Esophagus (tissue), 2 donors: ENCODE measurements around the gene RGCC. TPM values are rescaled to one million over a fixed set of nuclear protein-coding genes. Genes with fewer than 3 reads are reported as not detected.
A peak's percentile ranks its signal among the peaks of the same experiment; 100 is the strongest.

Experiments
- H3K27ac ChIP-seq, 2 donors: one replicate each; pipeline ENCODE4 v1.5.1; 2013; ENCODE audit warnings: low read depth in 2 of 2, mild to moderate bottlenecking in 2 of 2, inconsistent platforms in 1 of 2, low read length in 1 of 2, moderate library complexity in 1 of 2
- H3K27me3 ChIP-seq, 2 donors: one replicate each; pipeline ENCODE4 v1.6.1; 2013; ENCODE audit warnings: low read length in 2 of 2, control low read depth in 1 of 2, mild to moderate bottlenecking in 1 of 2; ENCODE audit not compliant: insufficient read depth in 2 of 2, control insufficient read depth in 1 of 2
- H3K36me3 ChIP-seq, 2 donors: one replicate each; pipeline ENCODE4 v1.6.1; 2013; ENCODE audit warnings: low read length in 1 of 2; ENCODE audit not compliant: control insufficient read depth in 2 of 2, insufficient read depth in 2 of 2
- H3K4me1 ChIP-seq, 2 donors: one replicate each; pipeline ENCODE4 v1.6.1; 2013; ENCODE audit warnings: low read length in 1 of 2; ENCODE audit not compliant: control insufficient read depth in 2 of 2, insufficient read depth in 2 of 2
- H3K4me3 ChIP-seq, 2 donors: one replicate each; pipeline ENCODE4 v1.5.1; 2013; ENCODE audit warnings: low read length in 2 of 2, mild to moderate bottlenecking in 2 of 2, low read depth in 1 of 2, moderate library complexity in 1 of 2
- H3K9me3 ChIP-seq, 2 donors: one replicate each; pipeline ENCODE4 v1.6.1; 2013; ENCODE audit warnings: mild to moderate bottlenecking in 2 of 2, low read depth in 1 of 2, low read length in 1 of 2, moderate library complexity in 1 of 2; ENCODE audit not compliant: control insufficient read depth in 2 of 2, insufficient read depth in 1 of 2
- WGBS, 2 donors: extraction: QIAGEN DNeasy Blood & Tissue Kit; methylation state at CpG; one replicate each; pipeline ENCODE4 v1.1.7; 2013; 5-methylcytosine and 5-hydroxymethylcytosine counted together
- polyA plus RNA-seq, 2 donors: library from polyadenylated mRNA; stranded (reverse); fragments of 200-250 nt; gene quantifications; one replicate each; pipeline ENCODE4 v1.2.3, GENCODE V29; 2013
- donor health status: healthy with polysubstance abuse.
- donor health status: Bipolar disorder and iron deficiency.

Gene RGCC
- polyA plus RNA-seq, 2 donors = 7.9 to 8.0 TPM

DNA sequence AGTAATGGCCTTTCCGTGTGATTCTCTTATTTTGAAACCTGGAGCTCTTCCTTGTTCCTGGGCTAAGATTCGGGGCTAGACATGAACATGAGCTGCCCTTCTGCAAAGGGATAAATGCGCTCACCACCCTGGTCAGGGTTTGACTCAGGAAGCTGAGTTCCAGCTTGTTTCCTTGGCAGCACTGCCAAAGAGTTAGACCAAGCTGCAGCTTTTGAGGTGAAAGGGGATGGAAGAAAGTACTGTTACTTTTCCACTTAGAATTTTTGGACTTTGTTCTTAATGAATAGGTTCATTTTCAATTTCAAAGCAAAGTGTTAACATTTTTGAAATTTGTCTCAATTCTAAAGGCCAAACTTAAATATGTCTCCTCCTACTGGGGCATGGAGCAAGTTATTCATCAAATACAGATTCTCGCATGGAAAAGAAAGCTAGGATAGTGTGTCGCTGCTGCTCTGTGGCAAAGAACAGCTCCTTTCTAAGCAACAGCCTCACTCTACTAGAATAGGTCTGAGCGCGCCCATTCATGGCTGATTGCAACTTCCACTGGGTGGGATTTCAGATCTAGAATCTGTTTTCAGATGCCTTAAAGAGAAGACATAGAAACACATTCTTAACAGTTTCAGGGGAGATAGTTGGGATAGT is 2.2 kb downstream of the RGCC start:
- H3K4me1 ChIP-seq = peaks cover 8 to 17% of the 10 kb centered on the region in 2 donors
- H3K4me3 ChIP-seq = peak overlapping the region in 1 of 2 donors; percentile 25
- peaks cover 0 to 4% of the 10 kb centered on the region in 2 donors for H3K36me3 ChIP-seq
- H3K27me3 ChIP-seq = no peaks in the 10 kb centered on the region
- WGBS, 2 donors = 73 to 80% methylated on average over 7 of the region's 7 CpGs
- H3K9me3 ChIP-seq = no peaks in the 10 kb centered on the region
- H3K27ac ChIP-seq = no peak overlapping the region

DNA sequence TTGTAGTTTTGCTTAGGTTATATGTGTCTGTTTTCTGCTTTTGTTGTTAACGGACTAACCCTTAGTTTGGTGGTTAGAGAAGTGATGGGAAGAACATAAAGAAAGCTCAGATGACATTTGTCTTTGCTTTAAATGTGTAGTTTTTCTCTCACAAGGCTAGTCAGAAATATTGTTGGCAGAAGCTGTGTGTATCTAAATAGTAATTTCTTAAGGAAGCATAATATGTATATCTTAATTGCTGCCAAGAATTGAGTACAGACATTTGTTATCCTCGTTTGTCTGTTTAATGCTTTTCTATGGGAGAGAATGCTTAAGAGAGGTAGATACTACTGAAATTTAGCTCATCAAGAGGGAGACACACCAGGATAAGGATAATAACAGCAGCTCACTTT is 2.7 kb downstream of the RGCC start:
- H3K27ac ChIP-seq = no peak overlapping the region
- H3K36me3 ChIP-seq = peaks cover 0 to 4% of the 10 kb centered on the region in 2 donors
- H3K4me1 ChIP-seq = peaks cover 8 to 17% of the 10 kb centered on the region in 2 donors
- H3K9me3 ChIP-seq = no peaks in the 10 kb centered on the region
- no peaks in the 10 kb centered on the region for H3K27me3 ChIP-seq
- 56 to 64% methylated on average over 2 of the region's 2 CpGs for WGBS, 2 donors
- peak overlapping the region in 1 of 2 donors; percentile 25 for H3K4me3 ChIP-seq

GRCh38 chr13:41460930-41461329 is 3.6 kb downstream of the RGCC start:
- Histone ChIP-seq H3K4me1 (peaks cover 8 to 17% of the 10 kb centered on the region in 2 donors), H3K36me3 (peaks cover 0 to 4% of the 10 kb centered on the region in 2 donors), H3K27me3 (no peaks in the 10 kb centered on the region), H3K4me3 (no peak overlapping the region), H3K9me3 (no peaks in the 10 kb centered on the region), H3K27ac (no peak overlapping the region)
- 44 to 45% methylated on average over 2 of the region's 2 CpGs for WGBS, 2 donors

DNA sequence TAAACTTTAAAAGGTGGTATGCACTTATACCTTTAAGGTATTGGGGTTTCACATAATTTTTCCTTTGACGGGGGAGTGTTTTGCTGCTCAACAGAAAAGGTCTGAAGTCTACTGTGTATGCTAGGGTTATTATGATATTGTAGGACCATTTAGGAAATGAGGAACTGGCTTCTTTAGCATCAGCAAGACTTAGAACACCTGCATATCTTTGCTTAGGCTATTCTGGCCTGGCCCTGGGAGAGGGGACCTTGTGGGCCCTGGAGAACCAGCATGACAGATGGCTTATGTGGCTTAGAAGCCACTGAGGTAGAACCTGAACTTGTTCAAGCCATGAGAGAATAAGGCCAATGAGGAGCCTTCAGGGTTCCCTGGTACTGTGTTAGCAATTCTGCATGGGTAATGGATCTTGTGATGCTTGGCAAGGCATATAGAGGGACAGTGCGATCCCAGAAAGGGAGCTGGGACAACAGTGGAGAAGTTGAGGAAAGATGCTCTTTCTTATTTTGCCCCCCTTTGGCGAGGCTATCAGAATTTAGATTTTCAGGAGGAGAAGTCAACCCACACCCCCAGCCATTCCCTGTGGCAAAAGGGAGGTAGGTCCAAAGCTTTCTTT is 4.3 kb downstream of the RGCC start:
- Histone ChIP-seq H3K27me3 (no peaks in the 10 kb centered on the region), H3K9me3 (no peaks in the 10 kb centered on the region), H3K4me3 (no peak overlapping the region), H3K4me1 (peaks cover 8 to 17% of the 10 kb centered on the region in 2 donors), H3K36me3 (peaks cover 0 to 4% of the 10 kb centered on the region in 2 donors), H3K27ac (no peak overlapping the region)
- WGBS, 2 donors = 88 to 93% methylated on average over 3 of the region's 3 CpGs

DNA sequence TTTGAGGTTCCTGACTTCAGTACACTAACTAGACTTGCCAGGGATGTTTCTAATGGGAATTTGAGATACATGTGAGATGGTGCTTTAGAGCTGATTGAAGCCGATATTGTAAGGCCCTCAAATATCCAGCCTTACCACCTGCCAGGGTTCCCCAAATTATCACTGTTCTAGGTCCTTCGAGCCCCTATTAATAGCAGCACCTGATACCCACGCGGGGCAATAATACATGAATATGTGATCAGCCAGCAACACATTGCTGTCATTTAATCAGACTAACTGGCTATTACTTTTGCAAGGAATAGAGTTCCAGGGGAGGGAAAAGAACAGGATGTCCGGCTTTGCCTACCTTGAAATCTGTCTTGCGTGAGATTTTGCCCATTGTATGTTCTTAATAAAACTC is 5.1 kb downstream of the RGCC start:
- H3K9me3 ChIP-seq = no peaks in the 10 kb centered on the region
- no peak overlapping the region for H3K27ac ChIP-seq
- H3K4me1 ChIP-seq = peaks cover 8 to 17% of the 10 kb centered on the region in 2 donors
- H3K36me3 ChIP-seq = peaks cover 0 to 4% of the 10 kb centered on the region in 2 donors
- 89 to 94% methylated on average over 6 of the region's 6 CpGs for WGBS, 2 donors
- no peak overlapping the region for H3K4me3 ChIP-seq
- no peaks in the 10 kb centered on the region for H3K27me3 ChIP-seq

- Histone ChIP-seq H3K9me3 (no peaks in the 10 kb centered on the region), H3K27me3 (no peaks in the 10 kb centered on the region), H3K4me3 (no peak overlapping the region), H3K27ac (peak overlapping the region; percentile 66 to 68), H3K4me1 (peaks cover 0 to 8% of the 10 kb centered on the region in 2 donors), H3K36me3 (peaks cover 0 to 4% of the 10 kb centered on the region in 2 donors)
- 81% methylated on average over 11 of the region's 11 CpGs for WGBS, 2 donors
Measured at GRCh38 chr13:41463838-41464602, 6.7 kb downstream of the RGCC start.

DNA sequence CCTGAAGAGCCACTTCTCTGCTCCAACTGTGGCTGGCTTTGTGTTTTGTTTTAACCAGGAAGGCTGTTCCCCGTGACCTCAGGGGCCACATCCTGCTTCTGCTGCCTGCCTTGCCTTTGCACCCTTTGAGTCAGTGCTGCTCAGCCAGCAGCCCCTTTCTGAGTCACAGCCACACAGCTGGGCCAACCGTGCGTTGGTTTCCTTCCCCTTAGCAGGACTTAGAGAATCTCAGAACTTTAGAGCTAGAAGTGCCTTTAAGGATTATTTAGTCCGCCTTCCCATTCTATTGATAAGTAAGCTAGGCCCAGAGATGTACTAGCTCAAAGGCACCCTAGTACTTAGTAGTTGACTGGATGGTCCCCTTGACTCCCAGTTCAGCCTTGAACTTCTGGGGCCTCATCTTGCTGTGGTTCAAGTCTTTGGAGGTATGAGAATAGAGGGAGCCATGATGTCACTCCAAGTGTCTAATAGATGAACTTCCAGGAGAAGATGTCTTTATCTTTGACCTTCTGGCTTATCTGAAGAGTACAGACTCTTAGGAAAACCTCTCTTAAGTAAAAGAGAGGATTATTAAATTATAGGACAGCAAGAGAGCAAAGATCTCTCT is 8.0 kb downstream of the RGCC start:
- H3K4me3 ChIP-seq = no peak overlapping the region
- no peaks in the 10 kb centered on the region for H3K9me3 ChIP-seq
- peaks cover 0 to 4% of the 10 kb centered on the region in 2 donors for H3K36me3 ChIP-seq
- no peaks in the 10 kb centered on the region for H3K27me3 ChIP-seq
- WGBS, 2 donors = 65 to 67% methylated on average over 4 of the region's 4 CpGs
- peak overlapping the region in 1 of 2 donors; percentile 45 for H3K27ac ChIP-seq
- peaks cover 0 to 8% of the 10 kb centered on the region in 2 donors for H3K4me1 ChIP-seq

DNA sequence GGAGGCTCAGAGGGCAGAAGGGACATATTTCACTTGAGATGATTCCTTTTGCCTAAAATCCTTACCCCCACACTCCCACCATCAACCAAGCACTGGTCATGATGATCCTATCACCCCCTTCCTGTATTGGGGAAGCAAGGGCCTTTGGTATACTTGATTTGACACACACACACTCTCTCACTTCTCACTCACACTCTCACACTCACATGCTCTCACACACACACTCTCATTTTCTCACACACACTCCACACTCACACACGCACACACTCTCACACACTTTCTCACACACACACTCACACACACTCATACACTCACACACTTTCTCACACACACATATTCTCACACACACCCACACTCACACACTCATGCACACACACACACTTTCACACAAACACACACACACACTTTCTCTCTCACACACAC is 8.6 kb downstream of the RGCC start:
- Histone ChIP-seq H3K36me3 (peaks cover 0 to 4% of the 10 kb centered on the region in 2 donors), H3K4me1 (peaks cover 0 to 8% of the 10 kb centered on the region in 2 donors), H3K9me3 (no peaks in the 10 kb centered on the region), H3K27ac (peak overlapping the region in 1 of 2 donors; percentile 35), H3K4me3 (no peak overlapping the region), H3K27me3 (no peaks in the 10 kb centered on the region)
- WGBS, 2 donors = 96% methylated on average over 1 of the region's 1 CpG

DNA sequence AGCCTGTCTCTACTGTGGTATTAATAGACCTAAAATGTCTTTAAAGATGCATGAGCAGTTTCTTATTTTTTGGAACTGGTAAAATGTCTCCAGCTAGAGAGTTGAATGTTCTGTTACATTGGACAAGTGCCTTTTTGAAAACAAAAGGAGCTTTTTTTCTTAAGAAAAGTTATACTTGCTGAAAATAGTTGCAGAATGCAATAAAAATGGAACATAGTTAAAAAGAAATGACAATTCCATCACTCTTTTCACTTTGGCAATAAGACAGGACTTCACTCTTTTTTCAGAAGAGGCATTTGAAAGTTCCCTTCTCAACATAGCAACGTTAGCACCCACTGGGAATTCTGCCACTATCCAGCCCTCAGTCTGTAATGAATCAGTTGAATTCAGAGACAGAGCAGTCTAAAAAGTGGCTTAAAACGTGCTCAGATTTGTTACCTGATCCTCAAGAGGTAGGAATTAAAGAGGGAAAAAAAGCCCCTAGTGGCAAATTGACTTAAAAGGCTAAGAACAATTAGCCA is 10.1 kb downstream of the RGCC start:
- H3K36me3 ChIP-seq = peaks cover 0 to 4% of the 10 kb centered on the region in 2 donors
- H3K27ac ChIP-seq = no peak overlapping the region
- 46 to 47% methylated on average over 2 of the region's 2 CpGs for WGBS, 2 donors
- H3K4me3 ChIP-seq = no peak overlapping the region
- H3K9me3 ChIP-seq = no peaks in the 10 kb centered on the region
- H3K4me1 ChIP-seq = peaks cover 0 to 8% of the 10 kb centered on the region in 2 donors
- no peaks in the 10 kb centered on the region for H3K27me3 ChIP-seq
